HEK293T (cell line): ENCODE results near the gene CLIC4.

Experiments
- ARNT ChIP-seq: fragments of 450-650 bp; IDR thresholded peaks from 2 replicates; pipeline ENCODE4 v1.6.1; 2017; ENCODE audit warnings: mild to moderate bottlenecking
- BHLHE40 ChIP-seq: fragments of 450-650 bp; IDR thresholded peaks from 2 replicates; pipeline ENCODE4 v1.6.1; 2016; ENCODE audit warnings: mild to moderate bottlenecking, moderate library complexity, borderline replicate concordance
- CTBP1 ChIP-seq: fragments of 450-650 bp; IDR thresholded peaks from 2 replicates; pipeline ENCODE4 v1.6.1; 2016; ENCODE audit warnings: borderline replicate concordance
- FOXA1 ChIP-seq: fragments of 450-650 bp; IDR thresholded peaks from 2 replicates; pipeline ENCODE4 v1.6.1; 2016; ENCODE audit warnings: mild to moderate bottlenecking
- FOXK2 ChIP-seq: fragments of 450-650 bp; IDR thresholded peaks from 2 replicates; pipeline ENCODE4 v1.6.1; 2016; ENCODE audit warnings: mild to moderate bottlenecking
- FOXM1 ChIP-seq: fragments of 450-650 bp; IDR thresholded peaks from 2 replicates; pipeline ENCODE4 v1.6.1; 2017; ENCODE audit warnings: mild to moderate bottlenecking, borderline replicate concordance
- L3MBTL2 ChIP-seq: fragments of 450-650 bp; conservative IDR thresholded peaks from 2 replicates; pipeline ENCODE4 v1.6.1; 2016; ENCODE audit warnings: mild to moderate bottlenecking
- LEF1 ChIP-seq: fragments of 450-650 bp; IDR thresholded peaks from 2 replicates; pipeline ENCODE4 v1.6.1; 2017; ENCODE audit warnings: mild to moderate bottlenecking, borderline replicate concordance
- NFRKB ChIP-seq: fragments of 450-650 bp; IDR thresholded peaks from 2 replicates; pipeline ENCODE4 v1.6.1; 2016; ENCODE audit warnings: mild to moderate bottlenecking, moderate library complexity
- SP1 ChIP-seq: fragments of 450-650 bp; IDR thresholded peaks from 2 replicates; pipeline ENCODE4 v1.6.1; 2017
- SUZ12 ChIP-seq: fragments of 450-650 bp; IDR thresholded peaks from 2 replicates; pipeline ENCODE4 v1.6.1; 2016; ENCODE audit warnings: mild to moderate bottlenecking
- TARDBP ChIP-seq: fragments of 450-650 bp; IDR thresholded peaks from 2 replicates; pipeline ENCODE4 v1.6.1; 2016
- TF ChIP-seq, protein P1 (sequence below): fragments of 450-650 bp; IDR thresholded peaks from 2 replicates; pipeline ENCODE4 v1.6.1; 2016

- no peak for TF ChIP-seq FOXA1
- no peak for TF ChIP-seq TARDBP
- TF ChIP-seq SP1 = no peak
- TF ChIP-seq FOXK2 = no peak
- TF ChIP-seq BHLHE40 = no peak
- no peak for TF ChIP-seq LEF1
- no peak for TF ChIP-seq ARNT
- no peak for TF ChIP-seq NFRKB
- TF ChIP-seq, protein P1, sequence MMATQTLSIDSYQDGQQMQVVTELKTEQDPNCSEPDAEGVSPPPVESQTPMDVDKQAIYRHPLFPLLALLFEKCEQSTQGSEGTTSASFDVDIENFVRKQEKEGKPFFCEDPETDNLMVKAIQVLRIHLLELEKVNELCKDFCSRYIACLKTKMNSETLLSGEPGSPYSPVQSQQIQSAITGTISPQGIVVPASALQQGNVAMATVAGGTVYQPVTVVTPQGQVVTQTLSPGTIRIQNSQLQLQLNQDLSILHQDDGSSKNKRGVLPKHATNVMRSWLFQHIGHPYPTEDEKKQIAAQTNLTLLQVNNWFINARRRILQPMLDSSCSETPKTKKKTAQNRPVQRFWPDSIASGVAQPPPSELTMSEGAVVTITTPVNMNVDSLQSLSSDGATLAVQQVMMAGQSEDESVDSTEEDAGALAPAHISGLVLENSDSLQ = no peak
- no peak for TF ChIP-seq CTBP1
- no peak for TF ChIP-seq FOXM1
- no peak for TF ChIP-seq SUZ12
- no peak for TF ChIP-seq L3MBTL2
Observed at GRCh38 chr1:24793447-24794129, 48.3 kb downstream of the CLIC4 start.
